Activated CD4-positive, alpha-beta T cell treated with anti-CD3 and anti-CD28 coated beads, Interleukin-2, amount 50 U/mL, for 24 hours (primary cell): ENCODE measurements around the gene PIAS4.

ENCODE experiments used
- DNase-seq, 2 donors: peaks; one replicate each; pipeline ENCODE4 v3.0.0-alpha.2; 2020; ENCODE audit warnings: low read depth in 1 of 2, low spot score in 1 of 2

PIAS4 gene

GRCh38 chr19:4038661-4039423 is 31.3 kb downstream of the PIAS4 start:
- no peak for DNase-seq

GRCh38 chr19:4042064-4042730 is 34.7 kb downstream of the PIAS4 start:
- DNase-seq = no peak

GRCh38 chr19:4042731-4043082 is 35.2 kb downstream of the PIAS4 start:
- DNase-seq = no peak

GRCh38 chr19:4043401-4043800 is 35.9 kb downstream of the PIAS4 start:
- DNase-seq = no peak

GRCh38 chr19:4043966-4044715 is 36.6 kb downstream of the PIAS4 start:
- DNase-seq = no peak

GRCh38 chr19:4044990-4045465 is 37.5 kb downstream of the PIAS4 start:
- no peak for DNase-seq

- DNase-seq = no peak
Observed at GRCh38 chr19:4045597-4046361, 38.2 kb downstream of the PIAS4 start.

- no peak for DNase-seq
Observed at GRCh38 chr19:4046362-4046691, 38.8 kb downstream of the PIAS4 start.

- DNase-seq = no peak
Observed at GRCh38 chr19:4046946-4047683, 39.6 kb downstream of the PIAS4 start.

- DNase-seq = no peak
Observed at GRCh38 chr19:4049432-4049831, 41.9 kb downstream of the PIAS4 start.

- no peak for DNase-seq
Observed at GRCh38 chr19:4051175-4052101, 43.9 kb downstream of the PIAS4 start.

- DNase-seq = no peak
Observed at GRCh38 chr19:4052114-4052992, 44.8 kb downstream of the PIAS4 start.

- DNase-seq = no peak
Observed at GRCh38 chr19:4052993-4053422, 45.5 kb downstream of the PIAS4 start.

GRCh38 chr19:4053423-4054324 is 46.1 kb downstream of the PIAS4 start:
- DNase-seq = no peak

- DNase-seq = no peak
Observed at GRCh38 chr19:4054441-4055208, 47.1 kb downstream of the PIAS4 start.

GRCh38 chr19:4055209-4055552 is 47.6 kb downstream of the PIAS4 start:
- no peak for DNase-seq
